Colonic mucosa (tissue), 4 donors: ENCODE data around the gene CYP4F8. TPM values are rescaled to one million over a fixed set of nuclear protein-coding genes. Genes with fewer than 3 reads are reported as not detected.
"Not testable (repeated sequence)": the region's sequence is repeated elsewhere in the genome, so short reads cannot be mapped to it uniquely, and the experiment has no call there.

Experiments used
- DNase-seq: peaks from one replicate; pipeline ENCODE4 v3.0.0-alpha.2; 2020
- H3K27ac ChIP-seq: fragments of 200-600 bp; one replicate; pipeline ENCODE4 v1.8.0; 2021
- H3K27me3 ChIP-seq: fragments of 200-600 bp; one replicate; pipeline ENCODE4 v1.8.0; 2021
- H3K36me3 ChIP-seq: fragments of 200-600 bp; one replicate; pipeline ENCODE4 v1.8.0; 2021
- H3K4me1 ChIP-seq: fragments of 200-600 bp; one replicate; pipeline ENCODE4 v1.8.0; 2021; ENCODE audit warnings: mild to moderate bottlenecking
- H3K4me3 ChIP-seq: fragments of 200-600 bp; one replicate; pipeline ENCODE4 v1.8.0; 2021
- H3K9ac ChIP-seq, 2 donors: one replicate each; pipeline ENCODE4 v1.7.0; 2013; ENCODE audit warnings: control low read depth in 2 of 2, low read depth in 2 of 2, low read length in 2 of 2
- H3K9me3 ChIP-seq: fragments of 200-600 bp; one replicate; pipeline ENCODE4 v1.8.0; 2021
- CTCF ChIP-seq: fragments of 200-600 bp; IDR thresholded peaks from one replicate; pipeline ENCODE4 v1.8.0; 2022; ENCODE audit warnings: antibody characterized with exemption, mild to moderate bottlenecking
- intact Hi-C: fragments of 100-400 bp; cut with DNase I; formaldehyde crosslinking; loops from one replicate; pipeline ENCODE4 v1.14.1; 2022
- total RNA-seq, 2 donors: library from RNA; stranded (reverse); fragmentation: NEBNext Ultra II Directional in 1 of 2; extraction: Animal tissue kit (Norgen Biotek cat#: 25700) in 1 of 2; gene quantifications; one replicate each; pipeline ENCODE4 v1.2.1, GENCODE V29; 2021
- donor health status: healthy.
- donor health status: DM: no; HTN: no; CAD: no.
- donor health status: DM: no; HTN: no; CAD: no.

CYP4F8 gene
- total RNA-seq, 2 donors from 2014 or later = not detected

- no peaks in the 10 kb centered on the region for H3K27me3 ChIP-seq
- no peak for TF ChIP-seq CTCF
- peak; percentile 97 for DNase-seq
- peak within 1 kb of the TSS; percentile 60 to 71 for H3K9ac ChIP-seq
- intact Hi-C loops = no loop called here
- peak within 1 kb of the TSS; percentile 81 for H3K27ac ChIP-seq
- peak within 1 kb of the TSS; percentile 20 for H3K4me3 ChIP-seq
- H3K4me1 ChIP-seq = peaks cover 3% of the 10 kb centered on the region
- no peaks in the 10 kb centered on the region for H3K36me3 ChIP-seq
- no peaks in the 10 kb centered on the region for H3K9me3 ChIP-seq
These were observed 57.7 kb downstream of the CYP4F8 start, which contains the start of gene CYP4F12 for GRCh38 chr19:15672580-15673175. Gene CYP4F12, plus strand, starts transcription at chr19:15673087. Its CDS starts 443 bp downstream, at chr19:15673530.

GRCh38 chr19:15673176-15673654, 58.2 kb downstream of the CYP4F8 start:
- no peaks in the 10 kb centered on the region for H3K27me3 ChIP-seq
- intact Hi-C loops = no loop called here
- H3K9me3 ChIP-seq = no peaks in the 10 kb centered on the region
- no peaks in the 10 kb centered on the region for H3K36me3 ChIP-seq
- peak; percentile 60 for DNase-seq
- peak overlapping the region; percentile 54 for H3K9ac ChIP-seq
- no peak for TF ChIP-seq CTCF
- H3K27ac ChIP-seq = peak overlapping the region; percentile 81
- H3K4me1 ChIP-seq = peaks cover 3% of the 10 kb centered on the region
- peak overlapping the region; percentile 20 for H3K4me3 ChIP-seq

- H3K9me3 ChIP-seq = no peaks in the 10 kb centered on the region
- no peak overlapping the region for H3K4me3 ChIP-seq
- H3K36me3 ChIP-seq = no peaks in the 10 kb centered on the region
- no peak overlapping the region for H3K9ac ChIP-seq
- intact Hi-C loops = no loop called here
- no peaks in the 10 kb centered on the region for H3K27me3 ChIP-seq
- H3K4me1 ChIP-seq = peaks cover 3% of the 10 kb centered on the region
- no peak for TF ChIP-seq CTCF
- no peak overlapping the region for H3K27ac ChIP-seq
- no peak for DNase-seq
These were observed 60.5 kb downstream of the CYP4F8 start for GRCh38 chr19:15675560-15675959.

GRCh38 chr19:15679089-15679488, 64.1 kb downstream of the CYP4F8 start:
- Histone ChIP-seq H3K4me1 (no peaks in the 10 kb centered on the region), H3K27me3 (no peaks in the 10 kb centered on the region), H3K9ac (no peak overlapping the region), H3K27ac (no peak overlapping the region), H3K36me3 (no peaks in the 10 kb centered on the region), H3K9me3 (no peaks in the 10 kb centered on the region), H3K4me3 (no peak overlapping the region)
- intact Hi-C loops = loop anchor here (2.0 kb wide), 1 partner anchor 18 kb away; no protein-coding TSS in a partner anchor
- TF ChIP-seq CTCF = no peak
- no peak for DNase-seq

GRCh38 chr19:15679865-15680264, 64.8 kb downstream of the CYP4F8 start:
- H3K4me3 ChIP-seq, H3K9me3 ChIP-seq, H3K27ac ChIP-seq, H3K27me3 ChIP-seq, H3K4me1 ChIP-seq, H3K9ac ChIP-seq, H3K36me3 ChIP-seq, DNase-seq: not testable (repeated sequence)
- intact Hi-C loops = loop anchor here (2.0 kb wide), 1 partner anchor 17 kb away; no protein-coding TSS in a partner anchor

Other genes with a start within 250 kb of the CYP4F8 start
- 10 to 100 TPM; 37.0 to 55.2 TPM for gene AKAP8, start 235.4 kb upstream of the CYP4F8 start, total RNA-seq
- 10 to 100 TPM; 63.5 to 70.2 TPM for gene AKAP8L, start 196.2 kb upstream of the CYP4F8 start, total RNA-seq
- gene WIZ, start 165.3 kb upstream of the CYP4F8 start, total RNA-seq = 10 to 100 TPM; 18.3 to 31.2 TPM
- 1 to 10 TPM; 1.7 to 2.5 TPM for gene RASAL3, start 150.7 kb upstream of the CYP4F8 start, total RNA-seq
- not detected for gene PGLYRP2, start 135.7 kb upstream of the CYP4F8 start, total RNA-seq
- gene CYP4F22, start 106.7 kb upstream of the CYP4F8 start, total RNA-seq = under 1 TPM; 0.19 to 0.22 TPM
- 1 to 10 TPM; 7.8 to 8.3 TPM for gene CYP4F3, start 25.7 kb downstream of the CYP4F8 start, total RNA-seq
- 10 to 100 TPM; 82.1 to 87.0 TPM for gene CYP4F12, start 57.9 kb downstream of the CYP4F8 start, total RNA-seq
- gene OR10H2, start 112.8 kb downstream of the CYP4F8 start, total RNA-seq = not detected
- not detected for gene OR10H3, start 122.8 kb downstream of the CYP4F8 start, total RNA-seq
- gene OR10H5, start 172.4 kb downstream of the CYP4F8 start, total RNA-seq = not detected
- gene OR10H1, start 200.4 kb downstream of the CYP4F8 start, total RNA-seq = not detected